ENCODE measurements around the gene IGSF21. TPM values are rescaled to one million over a fixed set of nuclear protein-coding genes. Genes with fewer than 3 reads are reported as not detected.

IGSF21 gene
- polyA plus RNA-seq, 4 donors = 0.18 to 0.71 (median 0.49) TPM

GRCh38 chr1:18385239-18385790 is 277.7 kb downstream of the IGSF21 start:
- peak in 2 of 4 donors; percentile 36 to 51 for DNase-seq (ENCODE audit: low read depth in 4 of 4, low spot score in 2 of 4)

GRCh38 chr1:18386591-18386990 is 279.0 kb downstream of the IGSF21 start:
- DNase-seq (ENCODE audit: low read depth in 4 of 4, low spot score in 2 of 4) = no peak

- no peak for DNase-seq (ENCODE audit: low read depth in 4 of 4, low spot score in 2 of 4)
Measured at GRCh38 chr1:18387307-18387706, 279.7 kb downstream of the IGSF21 start.

- DNase-seq (ENCODE audit: low read depth in 4 of 4, low spot score in 2 of 4) = no peak
Measured at GRCh38 chr1:18390953-18391352, 283.4 kb downstream of the IGSF21 start.

GRCh38 chr1:18394563-18395156 is 287.1 kb downstream of the IGSF21 start:
- DNase-seq (ENCODE audit: low read depth in 4 of 4, low spot score in 2 of 4) = no peak

- DNase-seq (ENCODE audit: low read depth in 4 of 4, low spot score in 2 of 4) = no peak
Measured at GRCh38 chr1:18396247-18396980, 288.8 kb downstream of the IGSF21 start.

- DNase-seq (ENCODE audit: low read depth in 4 of 4, low spot score in 2 of 4) = no peak
Measured at GRCh38 chr1:18397641-18398040, 290.0 kb downstream of the IGSF21 start.

GRCh38 chr1:18398791-18399530 is 291.4 kb downstream of the IGSF21 start:
- DNase-seq (ENCODE audit: low read depth in 4 of 4, low spot score in 2 of 4) = no peak

- DNase-seq (ENCODE audit: low read depth in 4 of 4, low spot score in 2 of 4) = no peak
Measured at GRCh38 chr1:18400347-18401102, 292.9 kb downstream of the IGSF21 start.

GRCh38 chr1:18401921-18402320 is 294.3 kb downstream of the IGSF21 start:
- DNase-seq (ENCODE audit: low read depth in 4 of 4, low spot score in 2 of 4) = no peak

GRCh38 chr1:18404460-18404859 is 296.9 kb downstream of the IGSF21 start:
- DNase-seq (ENCODE audit: low read depth in 4 of 4, low spot score in 2 of 4) = no peak

- no peak for DNase-seq (ENCODE audit: low read depth in 4 of 4, low spot score in 2 of 4)
Measured at GRCh38 chr1:18407166-18408045, 299.8 kb downstream of the IGSF21 start.

GRCh38 chr1:18408656-18409370 is 301.2 kb downstream of the IGSF21 start:
- no peak for DNase-seq (ENCODE audit: low read depth in 4 of 4, low spot score in 2 of 4)

- DNase-seq (ENCODE audit: low read depth in 4 of 4, low spot score in 2 of 4) = no peak
Measured at GRCh38 chr1:18409609-18410237, 302.1 kb downstream of the IGSF21 start.

GRCh38 chr1:18410407-18410806 is 302.8 kb downstream of the IGSF21 start:
- no peak for DNase-seq (ENCODE audit: low read depth in 4 of 4, low spot score in 2 of 4)

GRCh38 chr1:18411321-18411720 is 303.7 kb downstream of the IGSF21 start:
- no peak for DNase-seq (ENCODE audit: low read depth in 4 of 4, low spot score in 2 of 4)

GRCh38 chr1:18411820-18412641 is 304.4 kb downstream of the IGSF21 start:
- DNase-seq (ENCODE audit: low read depth in 4 of 4, low spot score in 2 of 4) = no peak

GRCh38 chr1:18412882-18413353 is 305.3 kb downstream of the IGSF21 start:
- DNase-seq (ENCODE audit: low read depth in 4 of 4, low spot score in 2 of 4) = no peak
